H1 (cell line): ENCODE data around the gene FLT1. TPM values are rescaled to one million over a fixed set of nuclear protein-coding genes. Genes with fewer than 3 reads are reported as not detected.

ENCODE experiments used
- CTCF ChIA-PET: fragments of 300-600 bp; sonication (Branson Sonifier 250); formaldehyde crosslinking; loops from one replicate; lab custom pipeline; 2021; ENCODE audit not compliant: partially characterized antibody; lab: Charles Lee
- POLR2A ChIA-PET: fragments of 300-600 bp; sonication (Branson Sonifier 250); formaldehyde crosslinking; loops from one replicate; lab custom pipeline; 2021; ENCODE audit warnings: inconsistent platforms; ENCODE audit not compliant: partially characterized antibody; lab: Charles Lee
- DNase-seq, 2 experiments: peaks; one replicate each; pipeline versions ENCODE4 v3.0.0 to v3.0.0-alpha.2; 2010 to 2022; ENCODE audit warnings: low spot score in 2 of 2, low read depth in 1 of 2, mixed read lengths in 1 of 2
- FAIRE-seq: peaks from 2 replicates; lab custom pipeline; 2011; peaks lifted over from hg19 to GRCh38; lab: Jason Lieb, UNC
- H2AFZ ChIP-seq: 2 replicates; pipeline ENCODE4 v1.8.1; 2012; ENCODE audit warnings: low read length, inconsistent platforms
- H2AK5ac ChIP-seq: 2 replicates; pipeline ENCODE4 v1.6.1; 2013; ENCODE audit warnings: low read depth, low read length
- H2BK120ac ChIP-seq: replicated peaks from 2 replicates; pipeline ENCODE3; 2013; ENCODE audit warnings: low read depth, low read length, inconsistent platforms
- H2BK12ac ChIP-seq: 2 replicates; pipeline ENCODE4 v1.6.1; 2013; ENCODE audit warnings: low read depth, low read length
- H2BK15ac ChIP-seq: 2 replicates; pipeline ENCODE4 v1.6.1; 2013; ENCODE audit warnings: low read length
- H2BK20ac ChIP-seq: 2 replicates; pipeline ENCODE4 v1.6.1; 2013; ENCODE audit warnings: low read length
- H2BK5ac ChIP-seq: 2 replicates; pipeline ENCODE4 v1.6.1; 2013; ENCODE audit warnings: low read depth, low read length
- H3K14ac ChIP-seq: 2 replicates; pipeline ENCODE4 v1.6.1; 2013; ENCODE audit warnings: inconsistent platforms; ENCODE audit not compliant: insufficient read length
- H3K18ac ChIP-seq: 2 replicates; pipeline ENCODE4 v1.6.1; 2013; ENCODE audit warnings: low read length; ENCODE audit errors: extremely low read depth
- H3K23ac ChIP-seq: 2 replicates; pipeline ENCODE4 v1.6.1; 2013; ENCODE audit warnings: inconsistent platforms; ENCODE audit not compliant: insufficient read length
- H3K23me2 ChIP-seq: 2 replicates; pipeline ENCODE4 v1.6.1; 2013; ENCODE audit warnings: low read depth, low read length
- H3K27ac ChIP-seq: 2 replicates; pipeline ENCODE4 v1.6.1; 2011; ENCODE audit warnings: low read depth, low read length, inconsistent platforms
- H3K27me3 ChIP-seq, 4 experiments: replicated peaks in 1 of 4; 1 replicate in 1 of 4; 2 replicates in 3 of 4; pipeline versions ENCODE4 v1.6.1 to v1.8.1; 2011 to 2013; ENCODE audit warnings: low read length in 3 of 4, mild to moderate bottlenecking in 3 of 4, inconsistent platforms in 2 of 4, mixed read lengths in 2 of 4, moderate library complexity in 1 of 4; ENCODE audit not compliant: control insufficient read depth in 3 of 4, insufficient read depth in 3 of 4; ENCODE audit errors: extremely low read depth in 1 of 4
- H3K36me3 ChIP-seq, 4 experiments: 2 replicates each; pipeline versions ENCODE4 v1.6.1 to v1.8.1; 2011 to 2013; ENCODE audit warnings: mild to moderate bottlenecking in 4 of 4, low read length in 3 of 4, moderate library complexity in 2 of 4, control low read depth in 1 of 4, inconsistent platforms in 1 of 4; ENCODE audit not compliant: insufficient read depth in 4 of 4, control insufficient read depth in 2 of 4
- H3K4ac ChIP-seq: replicated peaks from 2 replicates; pipeline ENCODE3; 2013; ENCODE audit warnings: low read length, low read depth, mixed read lengths, inconsistent platforms; ENCODE audit not compliant: insufficient read length
- H3K4me1 ChIP-seq, 4 experiments: replicated peaks in 1 of 4; 1 replicate in 1 of 4; 2 replicates in 3 of 4; pipeline versions ENCODE4 v1.6.1 to v1.8.1; 2011 to 2013; ENCODE audit warnings: low read length in 3 of 4, inconsistent platforms in 2 of 4, mixed read lengths in 1 of 4; ENCODE audit not compliant: insufficient read depth in 4 of 4, control insufficient read depth in 3 of 4
- H3K4me2 ChIP-seq, 2 experiments: 2 replicates each; pipeline versions ENCODE4 v1.6.1 to v1.8.1; 2011 to 2013; ENCODE audit warnings: low read depth in 2 of 2, low read length in 2 of 2, control low read depth in 1 of 2, inconsistent platforms in 1 of 2, mild to moderate bottlenecking in 1 of 2; ENCODE audit not compliant: insufficient read depth in 1 of 2
- H3K4me3 ChIP-seq, 4 experiments: fragments of 200-600, 300-600 bp in 1 of 4; sonication (generic), shearing (Covaris generic), sonication (Bioruptor Twin) in 1 of 4; 2 replicates each; pipeline versions ENCODE4 v1.5.1 to v1.8.1; 2011 to 2016; ENCODE audit warnings: low read length in 4 of 4, low read depth in 3 of 4, control low read depth in 2 of 4, inconsistent platforms in 2 of 4, mild to moderate bottlenecking in 2 of 4, mixed read lengths in 1 of 4, moderate library complexity in 1 of 4; ENCODE audit not compliant: insufficient read depth in 2 of 4; ENCODE audit errors: extremely low read depth in 1 of 4
- H3K56ac ChIP-seq: replicated peaks from 2 replicates; pipeline ENCODE3; 2013; ENCODE audit warnings: low read depth, mild to moderate bottlenecking, mixed read lengths, low read length, inconsistent platforms; ENCODE audit not compliant: insufficient read length
- H3K79me1 ChIP-seq: 2 replicates; pipeline ENCODE4 v1.6.1; 2013; ENCODE audit warnings: low read depth, low read length, control low read depth
- H3K79me2 ChIP-seq, 2 experiments: 2 replicates each; pipeline versions ENCODE4 v1.6.1 to v1.8.1; 2012 to 2013; ENCODE audit warnings: low read length in 2 of 2, mild to moderate bottlenecking in 2 of 2, inconsistent platforms in 1 of 2; ENCODE audit not compliant: insufficient read depth in 2 of 2, control insufficient read depth in 1 of 2
- H3K9ac ChIP-seq, 4 experiments: replicated peaks in 1 of 4; 1 replicate in 1 of 4; 2 replicates in 3 of 4; pipeline versions ENCODE4 v1.6.1 to v1.8.1; 2011 to 2013; ENCODE audit warnings: low read depth in 3 of 4, low read length in 3 of 4, control low read depth in 2 of 4, mild to moderate bottlenecking in 2 of 4, moderate library complexity in 2 of 4, inconsistent platforms in 1 of 4; ENCODE audit errors: extremely low read depth in 1 of 4
- H3K9me3 ChIP-seq, 2 experiments: 2 replicates each; pipeline versions ENCODE4 v1.6.1 to v1.8.1; 2012 to 2013; ENCODE audit warnings: mild to moderate bottlenecking in 2 of 2, moderate library complexity in 2 of 2, control low read depth in 1 of 2, inconsistent platforms in 1 of 2, low read depth in 1 of 2, low read length in 1 of 2, mixed read lengths in 1 of 2; ENCODE audit not compliant: insufficient read depth in 2 of 2
- H4K20me1 ChIP-seq, 2 experiments: replicated peaks in 1 of 2; 2 replicates each; pipeline versions ENCODE3 to v1.8.1; 2011 to 2013; ENCODE audit warnings: inconsistent platforms in 2 of 2, low read length in 2 of 2, mild to moderate bottlenecking in 1 of 2; ENCODE audit not compliant: insufficient read depth in 2 of 2, control insufficient read depth in 1 of 2
- H4K5ac ChIP-seq: 2 replicates; pipeline ENCODE4 v1.6.1; 2013; ENCODE audit warnings: low read length, low read depth, mixed read lengths, inconsistent platforms; ENCODE audit not compliant: insufficient read length
- H4K8ac ChIP-seq: 2 replicates; pipeline ENCODE4 v1.8.0; 2013; ENCODE audit warnings: mild to moderate bottlenecking, moderate library complexity, low read length, inconsistent platforms; ENCODE audit not compliant: insufficient read depth; ENCODE audit errors: extremely low read depth
- H4K91ac ChIP-seq: replicated peaks from 2 replicates; pipeline ENCODE3; 2013; ENCODE audit warnings: low read length, mixed read lengths, inconsistent platforms; ENCODE audit not compliant: insufficient read length
- GTF2F1 ChIP-seq: IDR thresholded peaks from 2 replicates; pipeline ENCODE4 v1.6.1; 2012; ENCODE audit warnings: low read depth, low read length, improper control_type of control experiment, borderline replicate concordance
- WGBS, 2 experiments: shearing (Covaris generic) in 1 of 2; methylation state at CpG; one replicate each; pipeline versions ENCODE4 v1.1.6 to v1.1.7; 2013 to 2015; ENCODE audit warnings: low lambda C conversion rate in 2 of 2, mixed read lengths in 2 of 2, inconsistent platforms in 1 of 2, low coverage in 1 of 2, missing lambda C conversion rate in 1 of 2; ENCODE audit not compliant: insufficient replicate concordance in 2 of 2, insufficient coverage in 1 of 2, insufficient read length in 1 of 2; ENCODE audit errors: extremely low coverage in 1 of 2, missing lambda C conversion rate in 1 of 2; 5-methylcytosine and 5-hydroxymethylcytosine counted together
- polyA plus RNA-seq, 7 experiments: library from polyadenylated mRNA; depleted of rRNA in 3 of 7; stranded (reverse) in 5 of 7; unstranded in 2 of 7; fragments of >200 nt in 5 of 7; fragments of 200-250 nt in 2 of 7; gene quantifications; 1 replicate in 5 of 7; 2 replicates in 1 of 7; 4 replicates in 1 of 7; pipeline versions ENCODE4 v1.2.1 to v1.2.3, GENCODE V29; 2011 to 2013; ENCODE audit warnings: missing spikeins in 2 of 7, mixed read lengths in 2 of 7
- total RNA-seq: library from RNA; stranded (reverse); fragmentation: NEBNext Ultra II Directional; extraction: Animal tissue kit (Norgen Biotek cat#: 25700); gene quantifications from 2 replicates; pipeline ENCODE4 v1.2.1, GENCODE V29; 2021

Gene FLT1
- total and polyA plus RNA-seq, 2 of the 8 experiments (the other 6 are each of a cell fraction or from before 2014, with no cell fraction given), result 19.7 to 90.2 TPM

- Histone ChIP-seq H3K27me3 (no peaks in the 10 kb centered on the region), H3K23ac (no peak overlapping the region), H2BK12ac (no peak overlapping the region; the same call in 1 of the 2 replicates), H3K23me2 (no peaks in the 10 kb centered on the region), H4K5ac (no peak overlapping the region), H4K20me1 (no peaks in the 10 kb centered on the region), H3K79me1 (no peaks in the 10 kb centered on the region), H3K36me3 (peaks cover 0 to 5% (median 0%) of the 10 kb centered on the region in 4 experiments; a peak in 4 of 8 replicates), H2BK15ac (no peak overlapping the region), H2AK5ac (no peak overlapping the region), H3K9me3 (no peaks in the 10 kb centered on the region), H3K27ac (no peak overlapping the region), H2BK120ac (no peak overlapping the region), H3K18ac (peak overlapping the region; percentile 38; the same call in 1 of the 2 replicates), H2BK5ac (no peak overlapping the region; the same call in 1 of the 2 replicates), H3K4ac (no peak overlapping the region), H3K14ac (no peak overlapping the region), H3K56ac (no peak overlapping the region), H3K4me2 (no peak overlapping the region), H4K8ac (no peak overlapping the region), H3K4me3 (no peak overlapping the region), H2AFZ (no peak overlapping the region), H4K91ac (no peak overlapping the region), H3K4me1 (peaks cover 0 to 7% (median 2%) of the 10 kb centered on the region in 4 experiments; a peak in 2 of 7 replicates), H3K9ac (0 out of 7 replicates have a peak overlapping the region, but pooled peaks of 1 of the 4 experiments have one; percentile 14), H2BK20ac (no peak overlapping the region), H3K79me2 (no peaks in the 10 kb centered on the region)
- POLR2A ChIA-PET, result interaction anchor here (1.2 kb wide), 1 partner anchor 19 kb away, joined by 4 read pairs; no protein-coding TSS in a partner anchor
- DNase-seq (no peak), FAIRE-seq (no peak)
- no peak for TF ChIP-seq GTF2F1
- WGBS, 2 experiments, result 89% methylated on average over 7 of the region's 8 CpGs; no CpG with 5 or more reads in 1 of the 2 experiments
- CTCF ChIA-PET, result interaction anchor here (1.2 to 1.4 kb wide), 2 partner anchors 16 to 318 kb away, joined by 3 to 5 read pairs; no protein-coding TSS in a partner anchor
Measured at GRCh38 chr13:28357247-28357825, 137.6 kb downstream of the FLT1 start.
